Transverse colon (tissue), 4 donors: Measurements from ENCODE around the gene TRPM3. TPM values are rescaled to one million over a fixed set of nuclear protein-coding genes. Genes with fewer than 3 reads are reported as not detected.

Experiments
- DNase-seq: peaks from one replicate; pipeline ENCODE4 v3.0.0-alpha.2; 2019
- H3K27ac ChIP-seq, 4 donors: fragments of 200-600 bp; sonication (generic); 2 replicates each; pipeline ENCODE4 v1.5.1; 2016 to 2018; ENCODE audit warnings: inconsistent platforms in 4 of 4
- H3K27me3 ChIP-seq: fragments of 200-600 bp; sonication (generic); 2 replicates; pipeline ENCODE4 v1.5.1; 2017; ENCODE audit warnings: inconsistent platforms
- H3K36me3 ChIP-seq, 4 donors: fragments of 200-600 bp; sonication (generic); 2 replicates each; pipeline ENCODE4 v1.5.1; 2017 to 2019; ENCODE audit warnings: inconsistent platforms in 4 of 4
- H3K4me1 ChIP-seq, 4 donors: fragments of 200-600 bp; sonication (generic); 2 replicates each; pipeline ENCODE4 v1.5.1; 2017 to 2020; ENCODE audit warnings: inconsistent platforms in 4 of 4
- H3K4me3 ChIP-seq, 4 donors: fragments of 200-600 bp; sonication (generic); 1 replicate in 1 of 4; 2 replicates in 3 of 4; pipeline versions ENCODE4 v1.5.1 to v1.6.1; 2017 to 2019; ENCODE audit warnings: inconsistent platforms in 4 of 4
- H3K9me3 ChIP-seq, 2 donors: fragments of 200-600 bp; sonication (generic); 2 replicates each; pipeline ENCODE4 v1.5.1; 2017 to 2019; ENCODE audit warnings: inconsistent platforms in 2 of 2
- CTCF ChIP-seq, 5 experiments: fragments of 200-600 bp in 3 of 5; fragments of 450-650 bp in 2 of 5; sonication (generic) in 3 of 5; IDR thresholded peaks; 1 replicate in 2 of 5; 2 replicates in 3 of 5; pipeline ENCODE4 v1.5.1; 2016 to 2017; ENCODE audit warnings: antibody characterized with exemption in 5 of 5, inconsistent platforms in 3 of 5, mild to moderate bottlenecking in 2 of 5, moderate library complexity in 1 of 5
- EP300 ChIP-seq: sonication (generic); formaldehyde crosslinking; IDR thresholded peaks from one replicate; pipeline ENCODE4 v1.6.1; 2017; ENCODE audit warnings: antibody characterized with exemption, low read depth
- POLR2A ChIP-seq: fragments of 450-650 bp; IDR thresholded peaks from one replicate; pipeline ENCODE4 v1.6.1; 2016; ENCODE audit warnings: antibody characterized with exemption, mild to moderate bottlenecking, moderate library complexity
- POLR2AphosphoS5 ChIP-seq, 3 donors: sonication (generic); formaldehyde crosslinking; IDR thresholded peaks; one replicate each; pipeline ENCODE4 v1.6.1; 2016; ENCODE audit warnings: antibody characterized with exemption in 3 of 3
- WGBS, 2 donors: methylation state at CpG; one replicate each; pipeline ENCODE4 v1.1.5; 2018; ENCODE audit warnings: low coverage in 1 of 2; 5-methylcytosine and 5-hydroxymethylcytosine counted together
- in situ Hi-C, 4 donors: fragments of 200-750 bp; cut with MboI; loops; one replicate each; pipeline versions ENCODE4 v1.15.0 to v1.15.1; 2017; ENCODE audit warnings: low sequenced_read_pairs in 3 of 4, low pct_ligation_motif_present in 1 of 4, low pct_unique_long_range_greater_than_20kb in 1 of 4
- intact Hi-C: fragments of 100-400 bp; cut with DNase I; formaldehyde crosslinking; loops from one replicate; pipeline ENCODE4 v1.15.1; 2023; ENCODE audit warnings: low total_unique reads
- total RNA-seq, 4 donors: library from RNA; depleted of rRNA; stranded (reverse); fragments of >200 nt; gene quantifications; one replicate each; pipeline ENCODE4 v1.1.0, GENCODE V29; 2016

TRPM3 gene
- total RNA-seq, 4 donors from 2014 or later = 0.16 to 1.2 (median 0.32) TPM

- intact Hi-C loops (no loop called here), in situ Hi-C loops (no loop called here)
- H3K4me3 ChIP-seq = no peak overlapping the region
- no peaks in the 10 kb centered on the region for H3K4me1 ChIP-seq
- WGBS, 2 donors = 62 to 86% methylated on average over 4 to 7 of the region's 7 CpGs
- no peaks in the 10 kb centered on the region for H3K36me3 ChIP-seq
- H3K9me3 ChIP-seq = no peaks in the 10 kb centered on the region
- TF ChIP-seq EP300 (no peak), CTCF (IDR thresholded peaks at IDR 0.05) (no peak), POLR2AphosphoS5 (IDR thresholded peaks at IDR 0.05) (no peak), POLR2A (no peak)
- no peak for DNase-seq
- H3K27me3 ChIP-seq = no peaks in the 10 kb centered on the region
- no peak overlapping the region for H3K27ac ChIP-seq
Observed at GRCh38 chr9:70883963-70884793, 237.2 kb downstream of the TRPM3 start.

- Histone ChIP-seq H3K4me3 (no peak overlapping the region), H3K27ac (no peak overlapping the region), H3K27me3 (no peaks in the 10 kb centered on the region), H3K9me3 (no peaks in the 10 kb centered on the region), H3K36me3 (no peaks in the 10 kb centered on the region), H3K4me1 (no peaks in the 10 kb centered on the region)
- in situ Hi-C loops = no loop called here
- no peak for TF ChIP-seq POLR2A
- no peak for TF ChIP-seq EP300
- TF ChIP-seq CTCF (IDR thresholded peaks at IDR 0.05) = no peak
- no peak for TF ChIP-seq POLR2AphosphoS5 (IDR thresholded peaks at IDR 0.05)
- 36 to 51% methylated on average over 1 of the region's 1 CpG for WGBS, 2 donors
- no peak for DNase-seq
- intact Hi-C loops = no loop called here
Observed at GRCh38 chr9:70883056-70883455, 238.4 kb downstream of the TRPM3 start.

GRCh38 chr9:70881333-70881732, 240.1 kb downstream of the TRPM3 start:
- H3K9me3 ChIP-seq = no peaks in the 10 kb centered on the region
- no peaks in the 10 kb centered on the region for H3K27me3 ChIP-seq
- 85 to 87% methylated on average over 6 of the region's 6 CpGs for WGBS, 2 donors
- intact Hi-C loops (no loop called here), in situ Hi-C loops (no loop called here)
- H3K27ac ChIP-seq = no peak overlapping the region
- no peak for DNase-seq
- H3K4me3 ChIP-seq = no peak overlapping the region
- TF ChIP-seq POLR2AphosphoS5 (IDR thresholded peaks at IDR 0.05) (no peak), POLR2A (no peak), CTCF (IDR thresholded peaks at IDR 0.05) (no peak), EP300 (no peak)
- no peaks in the 10 kb centered on the region for H3K4me1 ChIP-seq
- no peaks in the 10 kb centered on the region for H3K36me3 ChIP-seq

GRCh38 chr9:70880535-70880934, 240.9 kb downstream of the TRPM3 start:
- DNase-seq = no peak
- no peaks in the 10 kb centered on the region for H3K4me1 ChIP-seq
- intact Hi-C loops (no loop called here), in situ Hi-C loops (no loop called here)
- H3K27ac ChIP-seq = no peak overlapping the region
- TF ChIP-seq POLR2A (no peak), EP300 (no peak), POLR2AphosphoS5 (IDR thresholded peaks at IDR 0.05) (no peak), CTCF (IDR thresholded peaks at IDR 0.05) (no peak)
- no peak overlapping the region for H3K4me3 ChIP-seq
- H3K27me3 ChIP-seq = no peaks in the 10 kb centered on the region
- H3K9me3 ChIP-seq = no peaks in the 10 kb centered on the region
- H3K36me3 ChIP-seq = no peaks in the 10 kb centered on the region
